HG02970 (cell line): ENCODE results near the gene SRRM4.

Experiments used
- ATAC-seq: cut with Tn5 transposase; IDR thresholded peaks from one replicate; pipeline ENCODE4 v1.9.1; 2021; ENCODE audit warnings: mild to moderate bottlenecking, moderate library complexity, moderate number of reproducible peaks; ENCODE audit not compliant: unreplicated experiment, low FRiP score

The SRRM4 gene, protein sequence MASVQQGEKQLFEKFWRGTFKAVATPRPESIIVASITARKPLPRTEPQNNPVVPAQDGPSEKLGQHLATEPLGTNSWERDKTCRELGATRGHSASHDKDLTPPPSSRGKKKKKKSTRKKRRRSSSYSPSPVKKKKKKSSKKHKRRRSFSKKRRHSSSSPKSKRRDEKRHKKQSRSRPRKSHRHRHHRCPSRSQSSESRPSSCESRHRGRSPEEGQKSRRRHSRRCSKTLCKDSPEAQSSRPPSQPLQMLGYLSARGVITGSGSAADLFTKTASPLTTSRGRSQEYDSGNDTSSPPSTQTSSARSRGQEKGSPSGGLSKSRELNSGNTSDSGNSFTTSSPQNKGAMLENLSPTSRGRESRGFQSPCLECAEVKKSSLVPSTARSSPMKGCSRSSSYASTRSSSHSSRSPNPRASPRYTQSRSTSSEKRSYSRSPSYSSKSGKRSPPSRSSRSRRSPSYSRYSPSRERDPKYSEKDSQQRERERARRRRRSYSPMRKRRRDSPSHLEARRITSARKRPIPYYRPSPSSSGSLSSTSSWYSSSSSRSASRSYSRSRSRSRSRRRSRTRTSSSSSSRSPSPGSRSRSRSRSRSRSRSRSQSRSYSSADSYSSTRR

GRCh38 chr12:118981285-118982211, at the start of gene SRRM4:
Gene SRRM4, plus strand, starts transcription at chr12:118981541. Its CDS starts 342 bp downstream, at chr12:118981883.
- ATAC-seq: no peak

DNA sequence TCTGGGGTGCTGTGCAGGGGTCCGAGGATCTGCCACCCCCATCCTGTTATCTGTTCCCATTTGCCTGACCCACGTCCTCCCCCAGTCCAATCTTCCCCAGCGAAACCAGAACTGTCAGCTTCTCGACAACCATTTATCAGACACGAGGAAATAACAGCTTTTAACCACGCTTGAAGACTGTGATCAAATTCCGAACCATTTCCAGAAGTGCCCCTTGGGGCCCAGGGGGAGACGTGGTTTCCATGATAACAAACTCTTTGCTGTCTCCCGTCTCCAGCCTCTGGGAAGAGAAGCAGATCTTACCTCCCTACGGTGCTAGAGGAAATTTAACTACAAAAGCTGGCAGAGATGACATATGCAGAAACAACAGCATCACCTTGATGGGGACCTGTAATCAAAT, 35.1 kb upstream of the SRRM4 start:
- ATAC-seq: no peak

DNA sequence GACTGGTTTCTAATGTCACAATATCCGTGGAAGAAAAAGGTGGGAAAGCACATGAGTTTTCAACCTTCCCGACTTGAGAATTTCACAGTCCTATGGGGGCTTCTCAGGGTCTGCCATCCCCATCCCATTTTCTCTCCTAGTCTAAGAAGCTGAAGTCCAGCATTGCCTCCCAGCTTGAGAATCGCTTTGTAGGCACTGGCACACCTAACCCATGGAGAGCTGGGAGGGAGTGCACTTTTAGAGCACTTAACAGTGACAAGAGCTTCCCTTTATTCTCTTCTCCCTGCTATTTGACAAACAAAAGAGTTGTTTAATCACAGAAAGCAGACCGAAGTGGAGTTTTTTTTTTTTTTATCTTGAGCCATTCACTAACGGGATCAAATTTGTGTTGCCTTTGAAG, 22.8 kb upstream of the SRRM4 start:
- no peak for ATAC-seq

GRCh38 chr12:118959348-118959747, 22.0 kb upstream of the SRRM4 start:
- no peak for ATAC-seq

GRCh38 chr12:118959985-118960560, 21.3 kb upstream of the SRRM4 start:
- no peak for ATAC-seq

GRCh38 chr12:118960865-118961264, 20.5 kb upstream of the SRRM4 start:
- no peak for ATAC-seq

DNA sequence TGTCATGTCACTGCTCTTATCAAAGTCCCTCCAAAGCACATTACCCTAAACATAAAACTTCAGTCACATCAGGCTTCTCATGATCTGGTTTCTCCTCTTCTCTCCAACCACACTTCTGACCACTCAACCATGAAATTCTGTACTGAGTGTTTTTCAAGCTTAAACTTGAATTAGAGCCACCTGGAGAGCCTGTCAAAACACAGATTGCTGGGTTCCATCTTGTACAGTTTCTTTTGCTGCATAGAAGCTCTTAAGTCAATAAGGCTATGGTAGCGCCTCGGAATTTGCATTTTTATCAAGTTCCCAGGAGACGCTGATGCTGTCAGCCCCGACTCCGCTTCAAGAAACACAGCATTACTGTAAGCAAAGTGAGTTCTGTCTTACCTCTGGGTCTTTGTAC, 16.4 kb upstream of the SRRM4 start:
- ATAC-seq: no peak

DNA sequence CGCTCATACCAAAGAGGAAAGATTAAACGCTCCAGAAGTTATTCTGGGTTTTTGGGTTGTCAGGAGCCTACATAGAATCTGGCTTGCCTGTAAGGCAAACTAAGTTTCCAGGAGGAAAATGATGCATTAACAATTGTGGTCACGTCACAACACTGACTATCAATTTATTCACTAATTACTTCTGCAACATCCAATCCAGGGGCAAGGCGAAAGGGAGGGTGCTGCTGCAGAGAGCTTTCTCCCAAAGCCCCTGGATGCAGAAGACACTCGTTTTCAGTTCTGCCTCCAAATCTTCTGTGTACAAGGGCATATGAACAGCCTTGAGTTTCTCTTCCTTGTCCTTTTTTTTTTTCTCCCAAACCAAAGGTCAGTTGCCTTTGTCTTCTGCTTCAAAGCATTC, 10.5 kb upstream of the SRRM4 start:
- no peak for ATAC-seq

DNA sequence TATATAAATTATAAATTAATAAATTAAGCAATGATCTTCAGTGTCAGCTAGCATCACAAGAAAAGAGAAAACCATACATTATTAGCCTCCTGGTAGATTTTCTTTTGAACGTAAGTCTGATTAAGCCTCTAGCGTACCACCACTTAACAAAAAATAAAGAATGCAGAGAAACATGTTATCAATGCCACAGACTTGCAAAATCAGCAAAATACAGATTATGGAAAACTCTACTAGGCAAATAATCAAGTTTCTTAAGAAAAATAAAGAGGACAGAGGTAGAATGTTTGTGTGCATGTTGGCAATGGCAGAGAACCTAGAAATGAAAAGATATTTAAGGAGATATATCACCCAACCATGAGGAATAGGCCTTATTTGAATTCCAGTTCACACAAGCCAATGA, 8.4 kb upstream of the SRRM4 start:
- ATAC-seq: no peak

GRCh38 chr12:118979763-118980406, 1.5 kb upstream of the SRRM4 start:
- no peak for ATAC-seq

GRCh38 chr12:118980407-118981014, 830 bp upstream of the SRRM4 start:
- ATAC-seq: no peak

GRCh38 chr12:118982302-118982701, 961 bp downstream of the SRRM4 start:
- ATAC-seq: no peak

- no peak for ATAC-seq
Observed at GRCh38 chr12:118982984-118983761, 1.8 kb downstream of the SRRM4 start.

- no peak for ATAC-seq
Observed at GRCh38 chr12:118984161-118984943, 3.0 kb downstream of the SRRM4 start.

- ATAC-seq: no peak
Observed at GRCh38 chr12:118986050-118986449, 4.7 kb downstream of the SRRM4 start.

GRCh38 chr12:118999107-118999506, 17.8 kb downstream of the SRRM4 start:
- ATAC-seq: no peak

DNA sequence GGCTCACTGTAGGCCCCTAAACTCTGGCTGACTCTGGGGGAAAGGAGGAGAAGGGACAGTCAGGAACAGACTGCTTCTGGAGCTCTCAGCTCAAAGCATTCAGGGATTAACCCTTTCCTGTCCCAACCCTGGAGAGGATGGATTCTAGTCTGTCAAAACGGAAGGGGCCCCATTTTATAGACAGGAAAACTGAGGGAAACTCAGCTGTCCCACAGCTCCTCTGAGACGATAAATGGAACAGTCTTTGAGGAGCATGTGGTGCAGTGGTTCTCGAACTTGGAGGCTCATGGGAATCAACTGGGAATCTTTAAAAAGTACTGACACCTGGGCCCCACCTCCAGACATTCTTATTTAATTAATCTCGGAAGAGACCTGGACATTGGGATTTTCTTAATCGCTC, 23.7 kb downstream of the SRRM4 start:
- no peak for ATAC-seq

- ATAC-seq: no peak
Observed at GRCh38 chr12:119005913-119006312, 24.6 kb downstream of the SRRM4 start.
